SU-DHL-6 (cell line): ENCODE results near the gene SH3BP5.

ENCODE experiments used
- CTCF ChIP-seq: fragments of 200-600 bp; sonication (generic); IDR thresholded peaks from one replicate; pipeline ENCODE4 v1.5.1; 2017; ENCODE audit warnings: antibody characterized with exemption, mild to moderate bottlenecking, low read length, moderate library complexity; ENCODE audit not compliant: insufficient read depth, poor library complexity, severe bottlenecking
- EZH2phosphoT487 ChIP-seq: fragments of 200-600 bp; sonication (generic), shearing (Covaris generic); conservative IDR thresholded peaks from 2 replicates; pipeline ENCODE4 v1.6.1; 2018; ENCODE audit warnings: mild to moderate bottlenecking, antibody characterized with exemption, low read length, moderate library complexity, mixed read lengths

DNA sequence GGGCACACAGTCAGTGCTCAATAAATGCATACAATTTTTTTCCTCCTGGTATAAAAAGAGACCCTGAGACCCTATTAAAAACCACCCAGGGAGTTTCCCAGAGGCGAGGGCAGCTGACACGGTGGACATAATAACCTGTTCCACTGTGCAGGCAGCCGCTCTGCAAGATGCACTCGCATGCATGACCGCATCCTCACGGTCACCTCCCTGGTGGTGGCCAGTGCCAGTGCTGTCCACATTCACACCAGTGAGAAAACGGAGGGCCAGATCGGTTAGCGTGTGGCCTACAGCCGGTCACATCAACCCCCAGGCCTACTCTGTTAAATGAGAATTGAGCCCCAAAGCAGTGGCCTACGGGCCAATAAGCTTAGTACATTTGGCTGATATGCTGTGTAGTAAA, 24.8 kb downstream of the SH3BP5 start:
- TF ChIP-seq CTCF: no peak
- TF ChIP-seq EZH2phosphoT487: no peak
